HG02943 (cell line): Measurements from ENCODE around the gene SMARCC1.

Experiments
- ATAC-seq: cut with Tn5 transposase; IDR thresholded peaks from one replicate; pipeline ENCODE4 v1.9.1; 2021; ENCODE audit warnings: mild to moderate bottlenecking, low read depth, moderate library complexity; ENCODE audit not compliant: unreplicated experiment

SMARCC1 gene

DNA sequence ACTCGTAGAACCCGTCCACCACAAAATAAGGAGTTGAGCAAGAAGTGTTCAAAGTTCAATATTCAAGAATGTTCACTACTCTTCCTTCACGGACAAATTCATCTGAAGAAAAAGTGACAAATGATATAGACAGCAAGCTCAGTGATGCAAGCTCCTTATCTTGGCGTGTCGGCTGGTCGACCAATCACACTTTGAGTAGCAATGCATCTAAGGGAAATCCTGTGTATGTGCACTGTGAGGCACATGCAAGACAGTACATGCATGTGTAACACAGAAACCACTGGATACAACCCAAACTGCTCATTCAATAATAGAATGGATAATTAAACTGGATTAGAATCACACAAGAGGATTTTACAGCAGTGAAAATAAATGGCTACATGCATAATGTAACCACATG is 138.6 kb downstream of the SMARCC1 start:
- no peak for ATAC-seq

DNA sequence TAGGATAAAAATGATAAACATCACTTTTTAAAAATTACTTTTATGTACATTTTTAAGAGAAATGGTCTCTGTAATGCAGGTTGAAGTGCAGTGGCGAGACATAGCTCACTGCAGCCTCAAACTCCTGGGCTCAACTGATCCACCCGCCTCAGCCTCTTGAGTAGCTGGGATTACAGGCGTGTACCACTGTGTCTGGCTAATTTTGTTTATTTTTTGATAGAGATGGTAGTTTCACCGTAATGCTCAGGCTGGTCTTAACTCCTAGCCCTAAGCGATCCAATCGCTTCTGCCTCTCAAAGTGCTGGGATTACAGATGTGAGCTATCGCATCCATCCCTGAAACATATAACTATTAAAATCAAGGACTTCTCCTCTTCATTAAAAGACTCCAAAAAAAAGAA is 140.0 kb downstream of the SMARCC1 start:
- ATAC-seq: no peak

DNA sequence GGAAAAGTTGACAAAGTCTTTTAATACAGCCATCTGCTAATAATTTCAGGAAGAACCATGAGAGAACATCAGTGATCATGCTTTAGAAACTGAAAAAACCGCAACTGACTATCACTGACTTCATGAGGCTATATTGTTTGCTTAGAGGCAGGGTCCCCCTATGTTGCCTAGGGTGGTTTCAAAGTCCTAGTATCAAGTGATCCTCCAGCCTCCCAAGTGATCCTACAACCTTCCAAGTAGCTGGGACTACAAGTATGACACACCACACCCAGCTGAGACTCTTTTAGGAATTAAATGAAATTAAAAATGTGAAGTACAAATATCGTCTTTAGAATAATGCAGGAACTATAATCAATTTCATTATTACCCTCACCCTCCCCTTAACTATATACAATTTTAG is 144.8 kb downstream of the SMARCC1 start:
- ATAC-seq: no peak

DNA sequence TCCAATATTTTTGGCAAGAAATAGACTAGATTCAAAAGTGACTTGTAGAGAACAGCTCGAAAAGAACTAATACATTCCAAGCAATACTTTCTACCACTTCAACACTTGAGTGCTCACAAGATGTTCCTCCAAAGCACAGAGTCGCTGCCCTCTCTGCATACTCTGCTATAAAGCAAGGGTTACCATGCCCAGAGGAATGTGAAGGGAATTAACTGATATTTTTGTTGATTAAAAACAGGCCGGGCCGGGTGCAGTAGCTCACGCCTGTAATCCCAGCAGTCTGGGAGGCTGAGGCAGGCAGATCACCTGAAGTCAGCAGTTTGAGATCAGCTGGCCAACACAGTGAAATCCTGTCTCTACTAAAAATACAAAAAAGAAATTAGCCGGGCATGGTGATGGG is 145.5 kb downstream of the SMARCC1 start:
- ATAC-seq: no peak

DNA sequence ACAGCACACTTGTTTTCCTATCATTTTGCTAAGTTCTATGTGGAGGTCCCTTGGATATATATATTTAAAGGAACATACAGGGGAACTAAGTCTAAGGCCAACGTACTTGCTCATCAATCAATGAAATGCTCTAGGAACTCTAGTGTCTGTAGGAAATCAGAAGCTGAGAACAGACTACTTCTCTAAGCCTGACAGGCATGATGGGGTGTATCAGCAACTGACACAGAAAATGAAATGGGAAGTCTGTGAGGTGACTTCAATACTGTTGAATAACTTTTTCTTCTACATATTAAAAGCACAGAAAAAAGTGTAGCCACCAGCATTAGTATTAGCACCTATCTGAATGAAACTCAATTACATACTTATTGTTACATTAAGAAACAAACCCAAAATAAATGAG is 146.2 kb downstream of the SMARCC1 start:
- no peak for ATAC-seq

DNA sequence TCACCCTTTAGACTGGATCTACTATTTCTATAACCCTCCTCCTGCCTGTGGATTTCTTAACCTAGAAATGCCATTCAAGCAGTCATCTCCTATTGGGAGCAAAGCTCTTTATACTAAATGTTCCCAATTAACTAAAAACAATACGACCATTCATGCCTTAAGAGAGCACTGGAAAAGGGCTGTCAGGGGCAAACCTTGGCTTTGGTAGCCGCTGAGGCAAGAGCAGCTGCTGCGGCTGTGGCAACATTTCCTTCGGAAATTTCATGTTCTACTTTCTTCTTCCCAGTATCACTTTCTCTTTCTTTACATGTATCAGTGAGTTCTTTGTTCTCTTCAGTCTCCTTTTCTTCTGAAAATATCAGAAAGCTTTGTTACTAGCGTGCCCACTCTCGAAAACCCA is 146.7 kb downstream of the SMARCC1 start:
- ATAC-seq: no peak

DNA sequence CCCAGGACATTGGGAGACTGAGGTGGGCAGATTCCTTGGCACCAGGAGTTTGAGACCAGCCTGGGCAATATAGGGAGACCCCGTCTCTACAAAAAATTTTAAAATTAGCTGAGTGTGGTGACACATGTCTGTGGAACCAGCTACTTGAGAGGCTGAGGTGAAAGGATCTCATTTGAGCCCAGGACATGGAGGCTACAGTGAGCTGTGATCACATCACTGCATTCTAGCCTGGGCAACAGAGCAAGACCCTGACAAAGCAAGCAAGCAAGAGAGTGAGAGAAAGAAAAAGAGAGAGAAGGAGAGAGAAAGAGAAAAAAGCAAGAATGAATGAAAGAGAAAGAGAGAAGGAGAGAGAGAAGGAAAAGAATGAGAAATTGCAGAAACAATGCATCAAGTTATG is 150.9 kb downstream of the SMARCC1 start:
- no peak for ATAC-seq

DNA sequence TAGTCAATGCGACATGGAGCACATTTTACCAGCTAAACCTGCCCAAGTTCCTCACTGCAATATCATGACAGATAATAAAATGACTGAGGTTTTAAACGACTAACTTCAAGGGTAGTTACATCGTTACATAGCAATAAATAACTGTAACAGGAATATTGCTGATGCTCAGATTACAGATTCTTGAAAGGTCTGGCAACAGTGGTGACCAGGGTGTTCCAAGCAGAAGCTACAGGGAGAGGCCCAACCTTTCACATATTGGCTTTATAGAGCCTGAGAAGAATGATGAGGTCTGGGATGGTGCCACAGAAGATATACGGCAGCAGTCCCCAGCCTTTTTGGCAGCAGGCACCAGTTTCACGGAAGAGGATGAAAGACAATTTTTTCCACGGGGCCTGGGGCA is 151.9 kb downstream of the SMARCC1 start:
- no peak for ATAC-seq

DNA sequence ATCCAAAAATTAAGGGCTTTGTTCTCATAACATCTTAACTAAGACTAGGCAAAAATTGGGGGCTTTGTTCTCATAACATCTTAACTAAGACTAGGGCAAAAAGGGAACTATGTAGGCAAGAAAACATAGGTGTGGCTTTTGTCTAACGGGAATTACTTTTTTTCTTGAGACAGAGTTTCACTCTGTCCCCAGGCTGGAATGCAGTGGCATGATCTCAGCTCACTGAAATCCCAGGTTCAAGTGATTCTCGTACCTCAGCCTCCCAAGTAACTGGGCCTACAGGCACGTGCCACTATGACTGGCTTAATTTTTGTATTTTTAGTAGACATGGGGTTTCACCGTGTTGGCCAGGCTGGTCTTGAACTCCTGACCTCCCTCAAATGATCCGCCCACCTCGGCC is 153.3 kb downstream of the SMARCC1 start:
- ATAC-seq: no peak

DNA sequence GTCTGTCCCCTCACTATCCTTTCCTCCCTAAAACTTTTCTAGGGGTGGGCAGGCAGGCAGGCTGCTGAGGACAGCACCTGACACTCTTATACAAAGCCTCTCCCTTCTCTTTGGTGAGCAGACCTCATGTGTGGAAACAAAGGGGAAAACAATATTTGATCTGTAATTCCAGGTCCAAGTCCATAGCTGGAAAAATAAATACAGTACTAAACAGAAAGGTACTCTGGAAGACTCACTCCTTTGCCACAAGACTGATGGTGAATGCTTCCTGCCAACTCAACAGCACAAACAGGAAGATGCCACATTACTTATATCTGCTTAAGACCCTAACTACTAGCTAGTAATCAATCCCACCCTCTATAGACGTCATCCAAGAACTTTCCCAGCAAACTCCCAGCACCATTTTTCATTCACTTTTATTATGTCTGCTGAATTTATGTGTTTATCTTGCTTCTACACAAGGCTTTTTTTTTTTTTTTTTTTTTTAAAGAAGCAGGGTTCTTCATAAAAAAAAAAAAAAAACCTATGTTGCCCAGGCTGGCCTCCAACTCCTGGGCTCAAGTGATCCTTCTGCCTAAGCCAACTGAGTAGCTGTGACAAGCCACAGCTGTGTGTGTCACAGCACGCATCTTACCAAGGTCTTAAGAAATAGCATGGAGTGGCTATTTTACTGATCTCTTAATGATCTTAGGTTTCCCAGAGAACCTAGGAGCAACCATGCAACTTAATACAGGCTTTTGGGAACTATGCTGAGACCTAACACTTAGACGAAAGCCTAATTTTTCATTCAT is 158.8 kb downstream of the SMARCC1 start:
- no peak for ATAC-seq

DNA sequence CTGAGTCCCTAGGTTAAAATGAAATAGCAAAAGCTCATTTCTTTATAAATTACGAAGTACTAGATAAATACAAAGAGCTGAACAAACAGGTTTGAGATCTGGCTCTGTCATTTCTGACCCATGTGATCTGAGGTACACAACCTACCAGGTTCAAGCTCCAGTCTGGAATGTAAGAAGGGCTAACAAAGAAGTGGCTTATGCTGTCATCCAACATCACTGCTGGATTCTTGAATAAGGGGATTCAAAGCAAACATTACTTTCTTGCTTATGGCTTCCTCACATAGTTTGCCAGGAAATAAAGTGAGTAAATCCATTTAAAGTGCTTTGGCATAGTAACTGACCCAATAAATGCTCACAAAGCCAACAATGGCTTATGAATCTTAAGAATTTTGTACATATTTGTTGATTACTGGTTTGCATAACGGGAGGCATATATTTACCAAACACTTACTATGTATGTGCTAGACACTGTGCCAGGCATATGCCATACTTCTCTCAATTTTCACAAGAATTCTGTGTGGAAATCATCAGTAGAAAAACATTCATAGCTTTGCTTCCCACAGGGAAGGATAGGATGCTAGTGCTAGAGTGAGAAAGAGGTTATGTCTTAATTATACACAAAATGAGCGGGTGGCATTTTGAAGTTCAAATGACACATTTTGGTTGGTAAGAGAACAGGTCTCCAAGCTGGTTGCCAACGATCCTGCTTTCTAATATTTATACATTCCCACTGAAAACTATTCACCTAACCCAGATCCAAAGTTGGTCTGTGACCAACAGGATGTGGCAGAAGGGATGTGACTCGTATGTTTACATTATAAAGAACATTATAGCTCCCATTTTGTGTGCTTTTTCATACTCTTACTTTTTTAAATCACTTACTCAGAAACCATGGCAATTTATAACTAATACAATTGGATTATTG is 164.3 kb downstream of the SMARCC1 start:
- ATAC-seq: no peak

DNA sequence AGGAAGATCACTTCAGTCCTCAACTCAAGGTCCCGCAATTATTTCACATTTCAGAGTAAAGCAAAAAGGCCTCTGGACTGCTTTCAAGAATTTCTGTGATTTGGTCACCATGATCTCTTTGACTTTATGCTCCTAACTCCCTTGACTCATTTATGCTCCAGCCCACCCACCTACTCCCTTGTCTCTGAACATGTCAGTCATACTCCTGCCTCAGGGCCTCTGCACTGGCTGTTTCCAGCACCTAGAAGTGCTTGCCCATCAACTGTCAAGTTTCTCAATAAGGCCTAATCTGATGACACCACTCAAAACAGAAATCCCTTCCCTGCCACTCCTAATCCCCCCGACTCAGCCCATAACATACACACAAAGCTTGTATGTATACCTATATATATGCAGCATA is 166.9 kb downstream of the SMARCC1 start:
- ATAC-seq: no peak

DNA sequence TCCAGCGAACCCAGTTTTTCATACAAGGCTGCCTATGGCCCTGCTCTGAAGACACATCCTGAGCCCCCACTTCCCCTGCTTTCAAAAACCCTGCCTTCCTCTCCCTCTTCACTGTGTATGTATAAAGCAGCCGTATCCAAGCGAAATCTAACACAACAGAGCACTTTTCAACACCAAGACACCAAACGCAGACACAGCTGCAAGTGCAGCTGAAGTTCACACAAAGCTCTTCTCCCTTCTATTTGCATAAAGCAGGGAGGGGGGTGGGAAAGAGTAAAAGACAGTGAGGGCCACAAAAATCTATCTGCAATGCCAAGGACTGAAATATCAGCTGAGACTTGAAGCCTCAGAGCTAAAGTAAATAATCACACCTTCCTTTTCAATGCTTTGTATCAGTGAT is 168.0 kb downstream of the SMARCC1 start:
- ATAC-seq: no peak

DNA sequence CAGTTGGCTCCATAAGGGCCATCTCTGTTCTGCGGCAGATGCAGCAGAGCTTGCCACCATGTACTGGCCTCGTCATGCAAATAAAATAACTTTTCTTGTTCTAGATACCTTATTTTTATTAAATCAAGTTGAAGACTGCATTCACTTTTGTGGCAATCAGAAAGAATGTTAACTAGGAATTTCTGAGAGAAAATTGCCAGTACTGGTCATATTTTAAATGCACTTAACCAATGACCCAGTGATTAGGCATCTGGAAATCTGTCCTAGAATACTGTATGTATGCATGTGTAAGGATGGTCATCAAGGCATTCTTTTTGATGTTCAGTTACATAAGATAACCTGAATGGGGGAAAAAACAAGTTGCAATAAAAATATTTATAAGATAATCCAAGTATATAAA is 168.8 kb downstream of the SMARCC1 start:
- ATAC-seq: no peak

DNA sequence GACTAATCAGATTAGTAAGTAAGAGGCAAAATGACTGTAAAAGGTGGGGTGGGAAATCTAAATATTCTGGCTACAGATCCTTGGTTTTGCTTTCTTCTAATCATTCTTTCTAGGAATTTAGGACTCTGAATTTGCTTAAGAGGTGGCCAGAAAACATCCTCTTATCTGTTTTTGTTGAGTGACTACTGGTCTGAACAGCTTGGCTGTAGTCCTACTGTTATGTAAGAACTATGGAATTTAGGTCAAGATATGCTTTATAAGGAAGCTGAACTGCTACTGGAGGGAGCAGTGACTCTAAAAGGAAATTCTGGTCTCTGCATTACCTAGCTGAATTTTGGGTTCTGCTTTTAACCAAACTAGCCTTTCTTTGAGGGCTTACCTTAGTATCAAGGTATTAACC is 169.5 kb downstream of the SMARCC1 start:
- no peak for ATAC-seq

DNA sequence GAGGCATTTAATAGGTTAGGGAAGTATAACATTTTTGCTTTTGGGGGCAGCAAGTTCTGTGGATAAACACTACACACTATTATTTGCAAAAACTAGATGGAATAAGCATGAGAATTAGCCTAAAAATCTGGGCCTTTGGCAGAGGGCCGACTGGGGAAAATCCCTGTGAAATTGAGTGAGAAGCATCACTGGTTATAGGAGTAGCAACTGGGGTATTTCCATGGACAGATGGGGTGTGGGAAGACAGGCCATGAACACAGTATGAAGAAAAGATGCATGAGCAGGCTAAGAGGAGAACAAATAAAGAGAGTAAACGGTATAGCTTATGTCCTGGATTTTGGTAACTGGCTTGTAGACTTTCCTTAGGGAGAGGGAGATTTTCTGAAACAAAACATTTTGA is 170.1 kb downstream of the SMARCC1 start:
- ATAC-seq: no peak

DNA sequence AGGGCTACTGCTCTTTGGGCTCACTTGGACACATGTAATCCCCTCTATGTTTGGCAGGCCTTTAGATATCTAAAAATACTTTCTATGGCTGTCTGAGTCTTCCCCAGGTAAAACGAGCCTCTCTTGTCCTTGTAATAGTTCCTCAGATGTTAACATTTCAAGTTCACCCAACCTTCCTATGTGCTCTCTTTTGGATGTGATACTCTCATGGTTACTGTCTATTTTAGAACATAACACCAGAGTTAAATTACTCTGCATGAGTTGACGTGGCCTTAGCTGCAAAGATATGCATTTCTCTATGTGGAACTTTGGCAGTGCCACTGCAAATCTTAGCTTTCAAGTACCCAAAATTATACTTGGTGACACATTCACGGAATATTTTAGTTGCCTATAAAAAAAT is 171.1 kb downstream of the SMARCC1 start:
- no peak for ATAC-seq

DNA sequence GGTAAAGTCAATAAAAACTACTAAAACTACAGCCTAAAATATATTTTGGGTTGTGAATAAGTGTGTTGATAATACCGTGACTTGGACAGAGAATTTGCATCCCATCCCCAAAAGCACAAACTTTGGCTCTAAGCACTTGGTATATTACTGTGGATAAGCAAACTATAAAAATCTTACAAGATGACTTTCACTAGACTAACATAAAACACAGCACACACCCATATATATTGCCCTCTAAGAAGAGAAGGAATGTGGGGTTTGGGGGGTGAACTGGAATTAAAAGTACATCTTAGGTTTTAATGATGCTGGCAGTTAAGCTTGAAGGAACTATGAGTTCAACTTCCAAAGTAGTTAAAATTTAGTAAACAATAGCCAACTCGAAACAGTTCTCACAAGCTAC is 174.4 kb downstream of the SMARCC1 start:
- no peak for ATAC-seq

DNA sequence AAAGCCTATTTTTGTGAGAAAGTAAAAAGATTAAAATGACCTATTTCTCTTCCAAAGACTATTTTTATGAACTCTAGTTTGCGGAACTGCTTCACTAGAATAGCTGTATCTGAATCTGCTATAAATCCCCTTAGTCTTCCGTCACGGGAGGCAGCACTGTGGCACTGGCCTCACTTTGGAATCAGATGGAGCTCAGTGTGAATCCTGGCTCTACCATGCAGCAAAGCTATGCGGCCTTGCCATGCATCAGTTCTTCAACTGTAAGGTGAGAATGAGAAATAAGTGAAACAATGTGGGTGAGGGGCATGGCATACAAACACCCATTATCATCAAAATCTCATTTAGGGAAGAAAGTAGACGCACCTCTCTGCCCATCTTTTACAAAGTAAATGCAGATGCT is 175.5 kb downstream of the SMARCC1 start:
- no peak for ATAC-seq

DNA sequence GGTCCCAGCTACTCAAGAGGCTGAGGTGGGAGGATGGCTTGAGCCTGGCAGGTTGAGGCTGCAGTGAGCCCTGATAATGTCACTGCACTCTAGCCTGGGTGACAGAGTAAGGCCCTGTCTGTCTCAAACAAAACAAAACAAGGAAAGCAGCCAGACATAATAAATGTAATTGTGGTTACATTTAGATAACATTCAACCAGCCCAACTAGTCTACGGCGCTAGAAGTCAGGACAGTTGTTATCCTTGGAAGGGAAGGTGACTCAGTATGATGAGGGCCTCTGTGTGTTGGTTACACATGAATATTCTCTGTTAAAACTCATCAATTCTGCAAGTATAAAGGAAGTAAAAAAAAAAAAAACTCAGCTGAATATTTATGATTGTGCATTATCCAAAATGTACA is 176.0 kb downstream of the SMARCC1 start:
- no peak for ATAC-seq

DNA sequence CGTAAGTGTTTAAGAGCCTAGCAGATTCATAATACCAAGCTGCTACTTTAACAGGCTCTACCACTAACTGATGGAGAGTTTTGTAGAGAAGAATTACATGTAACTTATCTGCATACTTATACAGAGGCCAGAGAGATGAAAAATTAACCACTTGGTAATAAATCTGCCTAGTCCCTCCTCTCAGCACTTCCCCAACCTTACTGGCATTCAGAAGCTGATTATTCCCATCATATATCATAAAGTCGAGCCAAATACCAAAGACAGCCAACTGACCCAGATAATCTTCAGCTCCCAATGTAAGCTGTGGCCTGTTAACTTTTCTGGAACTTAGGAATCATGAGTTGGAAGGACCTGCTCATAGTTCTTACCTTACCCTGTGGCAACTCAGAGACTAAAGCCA is 177.5 kb downstream of the SMARCC1 start:
- ATAC-seq: no peak

DNA sequence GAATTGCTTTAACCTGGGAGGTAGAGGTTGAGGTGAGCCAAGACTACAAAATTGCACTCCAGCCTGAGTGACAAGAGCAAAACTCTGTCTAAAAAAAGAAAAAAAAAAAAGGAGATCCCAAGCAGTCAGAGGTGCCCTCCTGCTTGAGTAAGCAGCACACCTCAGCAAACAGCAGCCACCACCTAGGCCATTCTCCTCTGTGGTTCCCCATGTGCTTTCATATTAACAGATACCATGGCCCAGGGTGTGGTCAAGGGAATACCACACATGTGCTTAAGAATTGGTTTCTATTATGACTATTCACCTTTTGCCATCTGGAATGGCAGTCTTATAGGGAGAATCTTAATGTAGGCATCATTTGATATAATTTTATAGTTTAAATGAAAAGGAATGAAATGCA is 178.4 kb downstream of the SMARCC1 start:
- no peak for ATAC-seq
